ENCODE results near the gene ZNF775. TPM values are rescaled to one million over a fixed set of nuclear protein-coding genes. Genes with fewer than 3 reads are reported as not detected.

ZNF775 gene
- total RNA-seq, 2 experiments from 2014 or later: 4.4 to 5.1 TPM

DNA sequence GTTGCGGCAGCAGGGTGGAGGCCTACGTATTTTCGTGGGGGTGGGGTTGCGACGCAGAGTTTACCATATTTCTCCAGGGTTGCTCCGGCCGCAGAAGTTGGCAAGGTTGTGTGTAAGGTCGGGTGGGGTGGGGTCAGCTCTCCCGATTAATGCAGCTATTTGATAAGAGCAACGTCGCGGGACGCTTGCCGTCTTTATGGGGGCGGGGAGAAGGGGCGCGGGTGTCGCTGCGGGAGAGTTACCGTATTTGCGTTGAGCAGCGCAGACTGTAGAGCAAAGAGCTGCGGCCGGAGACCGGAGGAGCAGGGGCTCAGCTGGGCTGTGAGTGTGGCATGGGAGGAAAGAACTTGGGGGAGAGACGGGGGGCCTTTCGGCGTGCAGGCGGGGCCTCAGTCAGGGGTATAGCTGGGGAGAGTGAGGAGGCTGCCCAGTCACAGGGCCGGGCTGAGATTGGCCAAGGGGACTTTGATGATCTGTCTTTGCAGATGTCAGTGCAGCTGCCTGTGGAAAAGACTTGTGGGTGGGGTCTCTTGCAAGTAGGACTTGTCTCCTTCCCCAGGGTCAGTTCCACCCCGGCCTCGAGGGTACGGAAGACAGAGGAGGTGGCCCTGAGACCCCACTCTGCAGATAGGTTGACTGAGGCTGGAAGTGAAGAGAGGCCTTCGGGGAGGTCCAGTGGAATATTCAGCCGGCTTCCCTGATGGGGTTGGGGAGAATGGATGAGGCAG is 26.6 kb downstream of the ZNF775 start:
- ChIA-PET POLR2A (interaction anchor here (0.6 to 1.9 kb wide), 9 partner anchors 28 to 209 kb away, joined by 3 to 8 read pairs (median 4); no protein-coding TSS in a partner anchor), CTCF (interaction anchor here (0.6 to 1.1 kb wide), 5 partner anchors 8 to 350 kb away, joined by 3 to 4 read pairs (median 4); no protein-coding TSS in a partner anchor)

DNA sequence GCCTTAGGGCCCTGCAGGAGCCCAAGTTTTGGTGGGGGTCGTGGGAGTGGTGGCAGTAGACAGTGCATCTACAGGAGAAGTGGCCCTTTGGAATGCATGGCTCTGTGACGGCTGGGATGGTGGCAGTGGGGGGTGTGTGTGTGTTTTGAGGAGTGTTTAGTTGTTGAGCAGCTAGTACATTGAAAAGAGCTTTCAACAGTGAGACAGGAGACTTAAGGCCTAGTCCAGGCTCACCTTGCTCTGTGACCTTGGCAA is 27.1 kb downstream of the ZNF775 start:
- POLR2A ChIA-PET: interaction anchor here (1.0 to 1.9 kb wide), 4 partner anchors 28 to 48 kb away, joined by 3 to 8 read pairs (median 3); no protein-coding TSS in a partner anchor

DNA sequence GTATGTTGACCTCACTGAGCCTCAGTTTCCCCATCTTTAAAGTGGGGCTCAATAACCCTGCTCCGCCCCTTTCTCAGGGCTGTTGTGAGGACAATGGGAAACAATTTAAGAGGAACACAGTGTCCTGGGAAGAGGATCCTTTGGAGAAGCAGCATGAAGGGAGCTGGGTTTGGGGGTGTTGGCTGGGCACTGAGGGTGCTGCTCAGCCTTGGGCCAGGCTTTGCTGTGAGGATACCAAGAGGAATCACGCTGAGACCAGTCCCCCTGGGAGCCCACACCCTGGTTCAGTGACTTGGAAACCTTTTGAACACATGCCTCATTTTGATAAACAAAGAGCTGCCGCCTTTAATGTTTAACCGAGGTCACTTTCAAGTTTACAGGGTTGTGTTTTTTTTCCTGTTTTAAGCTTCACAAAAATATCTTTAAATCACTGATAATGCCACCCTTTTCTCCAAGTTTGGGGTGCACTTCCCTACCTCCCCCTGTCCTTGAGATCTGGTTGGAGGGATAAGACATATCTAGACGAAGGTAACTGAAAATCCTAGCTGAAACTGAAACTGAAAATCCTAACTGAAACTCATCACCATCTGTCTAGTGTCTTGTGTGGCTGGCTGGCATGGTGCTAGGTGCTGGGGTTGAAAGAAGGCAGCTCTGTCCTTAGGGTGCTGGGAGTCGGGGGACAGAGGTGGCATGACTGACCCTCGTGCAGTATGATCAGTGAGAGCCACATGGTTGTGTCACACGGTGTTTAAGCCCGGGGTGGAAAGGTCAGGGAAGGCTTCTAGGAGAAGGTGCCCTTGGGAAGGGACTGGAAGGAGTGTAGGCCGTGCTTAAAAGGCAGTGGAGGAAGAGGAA is 27.7 kb downstream of the ZNF775 start:
- ChIA-PET CTCF (interaction anchor here (1.1 to 1.4 kb wide), 4 partner anchors 13 to 349 kb away, joined by 3 to 8 read pairs (median 4); partner anchors contain the start of gene REPIN1), POLR2A (interaction anchor here (1.1 to 1.9 kb wide), 2 partner anchors 29 to 39 kb away, joined by 3 to 8 read pairs; no protein-coding TSS in a partner anchor)

More for the DNA sequence above, 27.1 kb downstream of the ZNF775 start:
- CTCF ChIA-PET: interaction anchor here (0.9 to 1.1 kb wide), 2 partner anchors 15 to 349 kb away, joined by 4 read pairs; no protein-coding TSS in a partner anchor

DNA sequence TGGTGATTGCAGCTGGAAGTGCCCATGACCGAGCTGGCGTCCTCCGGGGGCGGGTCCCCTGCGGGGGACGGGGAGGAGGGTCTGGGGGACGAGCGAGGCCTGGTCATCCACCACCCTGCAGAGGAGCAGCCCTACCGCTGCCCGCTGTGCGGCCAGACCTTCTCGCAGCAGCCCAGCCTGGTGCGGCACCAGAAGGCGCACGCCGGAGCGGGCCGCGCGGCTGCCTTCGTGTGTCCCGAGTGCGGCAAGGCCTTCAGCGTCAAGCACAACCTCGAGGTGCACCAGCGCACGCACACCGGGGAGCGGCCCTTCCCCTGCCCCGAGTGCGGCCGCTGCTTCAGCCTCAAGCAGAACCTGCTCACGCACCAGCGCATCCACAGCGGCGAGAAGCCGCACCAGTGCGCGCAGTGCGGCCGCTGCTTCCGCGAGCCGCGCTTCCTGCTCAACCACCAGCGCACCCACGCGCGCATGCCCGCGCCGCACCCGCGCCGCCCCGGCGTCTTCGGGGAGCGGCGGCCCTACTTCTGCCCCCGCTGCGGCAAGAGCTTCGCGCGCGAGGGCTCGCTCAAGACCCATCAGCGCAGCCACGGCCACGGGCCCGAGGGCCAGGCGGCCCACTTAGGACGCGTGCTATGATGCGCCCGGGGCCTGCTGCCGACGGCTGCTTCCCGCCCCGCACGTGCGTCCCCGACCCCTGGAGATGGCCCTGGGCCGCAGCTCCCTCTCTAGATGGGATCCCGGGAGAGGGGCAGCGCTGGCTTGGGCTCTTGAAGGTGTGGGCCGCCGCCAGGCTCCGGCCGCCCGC is 28.7 kb downstream of the ZNF775 start:
- ChIA-PET POLR2A (interaction anchor here (1.9 kb wide), 1 partner anchor 40 kb away, joined by 8 read pairs; no protein-coding TSS in a partner anchor), CTCF (interaction anchor here (1.1 to 1.4 kb wide), 4 partner anchors 12 to 53 kb away, joined by 3 to 8 read pairs (median 4); partner anchors contain the start of gene REPIN1)

DNA sequence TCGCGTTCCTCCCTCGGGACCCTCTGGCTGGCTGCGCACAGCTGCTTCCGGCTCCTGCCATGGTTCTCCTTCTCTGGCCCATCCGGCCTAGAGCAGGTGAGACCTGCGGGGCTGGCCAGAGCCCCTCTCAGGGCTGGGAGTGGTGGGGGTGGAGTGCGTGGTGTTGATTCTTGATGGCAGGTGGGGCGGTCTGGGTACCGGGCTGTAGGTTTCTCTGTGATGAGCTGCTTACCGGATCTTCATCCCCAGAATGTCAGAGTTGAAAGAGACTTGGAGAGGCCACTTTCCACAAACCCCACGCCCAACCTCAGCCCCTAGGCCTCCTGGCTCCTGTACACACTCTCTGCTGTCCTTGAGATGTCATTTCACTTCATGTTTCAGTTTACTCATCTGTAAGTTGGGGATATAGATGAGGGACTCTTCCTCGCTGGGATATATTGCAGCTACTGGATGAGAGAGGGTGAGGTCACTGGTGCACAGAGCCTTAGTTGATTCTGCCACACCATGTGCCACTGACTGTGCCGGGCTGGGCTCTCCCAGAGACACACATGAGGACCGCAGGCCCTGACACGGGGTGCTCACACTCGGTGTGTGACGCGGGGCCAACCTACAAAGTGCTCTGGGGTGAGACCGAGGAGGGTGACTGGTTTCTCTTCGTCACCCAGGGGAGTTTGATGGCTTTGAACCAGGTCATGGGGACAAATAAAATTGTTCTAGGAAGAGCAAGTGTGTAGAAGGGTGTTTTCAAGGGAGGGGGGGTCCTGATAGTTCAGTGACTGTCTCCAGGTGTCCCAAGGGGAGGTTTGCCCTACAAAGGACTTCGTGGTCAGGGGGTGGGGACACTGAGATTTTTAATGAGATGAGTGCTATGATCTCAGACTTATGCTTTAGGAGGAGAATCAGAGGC is 29.5 kb downstream of the ZNF775 start:
- CTCF ChIA-PET: interaction anchor here (1.4 kb wide), 1 partner anchor 53 kb away, joined by 3 read pairs; no protein-coding TSS in a partner anchor
- POLR2A ChIA-PET: no interaction called here

DNA sequence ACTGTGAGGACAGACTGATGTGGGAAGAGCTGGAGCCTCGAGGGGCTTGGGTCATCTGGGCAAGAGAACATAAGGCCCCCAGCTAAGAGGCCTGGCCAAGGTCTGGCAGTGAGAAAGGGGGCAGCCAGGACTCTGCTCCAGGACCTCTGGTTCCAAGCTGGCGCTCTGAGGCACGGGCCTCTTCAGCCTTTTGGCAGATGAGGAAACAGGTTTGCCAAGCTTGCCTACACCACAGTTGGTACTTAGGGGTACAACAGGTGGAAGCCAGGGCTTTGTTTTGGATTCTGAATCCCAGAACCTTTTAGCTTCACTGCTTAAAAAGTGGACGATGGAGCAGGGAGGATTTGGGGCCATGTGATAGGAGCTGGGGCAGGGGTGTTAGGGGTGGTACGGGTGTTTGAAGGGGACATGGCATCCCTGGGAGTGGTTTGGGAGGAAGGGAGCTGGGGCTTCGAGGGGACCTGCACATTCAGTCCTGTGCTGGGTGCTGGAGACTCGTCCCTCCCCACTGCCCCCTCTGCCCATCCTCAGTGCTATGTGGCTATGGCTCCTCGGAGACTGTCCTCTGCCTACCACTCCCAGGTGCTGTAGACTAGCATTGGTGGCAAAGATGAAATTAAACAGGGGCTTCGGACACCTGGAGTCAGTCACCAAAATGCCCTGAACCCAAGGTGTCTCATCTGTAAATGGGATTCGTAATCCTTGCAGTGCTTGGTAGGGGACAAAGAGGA is 30.3 kb downstream of the ZNF775 start:
- POLR2A ChIA-PET: no interaction called here
- CTCF ChIA-PET: interaction anchor here (1.4 kb wide), 1 partner anchor 54 kb away, joined by 3 read pairs; no protein-coding TSS in a partner anchor

DNA sequence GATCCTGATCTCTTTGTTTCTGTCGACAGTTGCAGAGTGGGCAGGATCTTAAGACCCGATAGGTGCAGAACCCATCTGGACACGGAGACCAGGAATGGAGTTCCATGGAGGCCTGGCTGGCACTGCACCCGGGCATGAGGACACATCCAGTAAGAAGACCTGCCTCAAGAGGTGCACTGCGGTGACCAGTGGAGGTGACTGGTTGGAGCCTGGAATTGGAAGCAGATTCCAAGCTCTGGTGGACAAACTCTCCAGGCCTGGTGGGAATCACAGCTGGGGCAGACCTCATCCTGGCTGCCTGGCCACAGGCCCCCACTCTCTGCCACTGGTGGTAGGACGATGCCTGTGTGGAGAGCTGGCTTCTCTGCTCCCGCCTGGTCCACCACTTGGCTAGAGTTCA is 31.0 kb downstream of the ZNF775 start:
- ChIA-PET POLR2A (no interaction called here), CTCF (no interaction called here)

DNA sequence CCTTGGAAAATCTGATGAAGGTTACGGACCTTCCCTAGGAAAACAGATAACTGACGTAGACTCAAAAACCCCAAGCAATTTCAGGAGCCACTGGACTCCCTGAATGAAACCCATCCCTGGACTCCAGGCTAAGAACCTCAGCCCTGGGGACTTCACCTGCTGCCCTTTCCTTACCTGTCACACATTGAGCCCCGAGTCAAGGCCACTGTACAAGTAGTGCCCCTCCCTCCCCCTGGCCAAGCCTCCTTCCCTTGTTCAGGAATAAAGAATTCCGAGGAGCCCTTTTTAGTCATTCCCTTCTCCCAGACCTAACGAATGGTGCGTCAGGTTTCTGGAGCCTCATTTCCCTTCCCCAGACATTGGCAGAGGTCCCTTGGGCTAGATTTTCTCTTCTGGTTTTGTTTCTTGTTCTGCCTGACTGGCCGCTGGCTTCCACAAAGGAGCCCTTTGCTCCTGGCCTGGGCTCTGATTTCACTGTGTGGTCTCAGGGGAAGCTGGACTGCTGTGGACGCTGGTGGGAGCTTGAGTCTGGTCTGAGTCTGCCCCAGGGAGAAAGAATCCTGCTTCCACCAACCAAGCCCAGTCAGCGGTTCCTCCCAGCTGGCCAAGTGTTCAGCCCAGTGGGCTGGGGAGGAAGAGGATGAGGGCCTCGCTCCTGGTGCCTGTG is 31.7 kb downstream of the ZNF775 start:
- POLR2A ChIA-PET: no interaction called here
- CTCF ChIA-PET: interaction anchor here (0.6 kb wide), 1 partner anchor 1365 kb away, joined by 3 read pairs; no protein-coding TSS in a partner anchor

DNA sequence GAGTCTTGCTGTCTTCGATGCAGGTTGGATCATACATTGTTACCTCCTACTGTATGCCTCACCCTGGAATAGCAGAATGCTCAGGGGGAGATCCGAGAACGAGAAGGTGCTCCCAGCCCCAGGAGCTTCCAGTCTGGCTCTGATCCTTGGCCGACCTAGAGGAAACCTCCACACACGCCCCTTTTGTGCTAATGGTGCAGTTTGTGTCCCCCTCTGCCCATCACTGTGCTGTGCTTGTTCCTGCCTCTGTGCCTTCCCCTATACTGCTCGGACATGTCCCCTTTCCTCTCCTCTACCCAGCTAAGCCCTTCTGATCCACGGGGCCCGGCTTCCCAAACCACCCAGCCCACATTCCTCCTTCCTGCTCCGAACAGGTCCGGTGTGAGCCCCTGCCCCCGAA is 32.5 kb downstream of the ZNF775 start:
- ChIA-PET POLR2A (no interaction called here), CTCF (no interaction called here)

DNA sequence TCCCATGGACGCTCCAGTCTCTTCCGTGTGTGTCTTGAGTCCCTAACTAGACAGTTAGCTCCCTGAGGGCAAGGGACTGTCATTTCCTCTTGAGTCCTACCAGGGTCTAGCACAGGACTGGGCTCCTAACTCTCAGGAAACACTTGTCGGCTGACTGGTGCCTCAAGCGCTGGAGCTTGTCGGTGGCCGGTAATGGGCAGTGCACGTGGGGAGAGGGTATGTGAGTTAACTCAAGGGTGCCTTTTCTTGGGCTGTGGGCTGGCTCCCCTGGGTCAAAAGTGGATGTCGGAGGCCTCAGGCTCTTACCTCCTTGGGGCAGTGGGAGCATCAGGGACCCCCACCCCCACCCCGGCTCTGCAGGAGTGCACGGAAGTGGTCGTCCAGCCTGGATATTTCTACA is 32.9 kb downstream of the ZNF775 start:
- CTCF ChIA-PET: no interaction called here
- POLR2A ChIA-PET: no interaction called here

DNA sequence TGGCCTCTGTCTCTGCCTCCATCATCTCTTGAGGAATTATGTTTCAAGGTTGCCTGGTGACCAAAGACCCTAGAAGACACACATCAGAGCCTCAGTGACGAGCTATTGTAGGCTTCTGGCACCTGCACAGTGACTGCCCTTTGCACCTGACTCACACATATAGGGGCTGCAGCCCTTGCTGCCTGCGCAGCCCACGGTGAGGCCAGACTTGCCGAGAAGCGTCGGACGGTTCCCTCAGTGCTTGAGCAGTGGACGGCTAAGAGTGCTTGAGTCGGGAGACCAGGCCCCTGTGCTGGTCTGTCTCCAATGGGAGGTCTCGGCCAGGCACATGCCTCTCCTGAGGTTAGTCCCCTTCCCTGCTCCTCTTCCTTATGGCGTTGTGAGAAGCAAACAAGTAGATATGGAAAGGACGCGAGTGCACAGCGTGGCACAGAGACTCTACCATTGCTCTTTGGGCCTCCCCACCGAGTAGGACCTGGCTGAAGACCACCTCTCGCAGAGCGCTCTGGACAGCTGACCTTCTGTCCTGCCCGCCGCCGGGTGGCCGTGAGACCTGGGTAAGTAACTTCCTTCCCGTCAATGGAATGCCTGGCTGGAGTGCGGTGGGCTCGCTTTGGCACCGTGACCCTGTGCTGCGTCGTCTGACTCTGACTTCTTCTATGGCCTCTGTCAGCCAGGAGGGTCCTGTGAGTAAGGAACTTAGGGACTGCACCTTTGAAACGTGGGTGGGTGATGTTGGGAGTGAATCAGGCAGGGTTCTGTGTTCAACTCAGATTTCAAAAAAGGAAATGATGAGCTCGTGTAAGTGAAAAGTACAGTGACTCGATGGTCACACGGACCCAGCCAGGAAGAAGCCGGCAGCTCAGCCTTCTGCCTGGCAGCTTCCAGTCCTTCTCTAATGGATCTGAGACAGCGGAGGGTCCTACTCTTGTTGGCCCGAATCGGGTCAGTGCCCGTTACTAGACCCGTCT is 33.7 kb downstream of the ZNF775 start:
- POLR2A ChIA-PET: no interaction called here
- CTCF ChIA-PET: no interaction called here

DNA sequence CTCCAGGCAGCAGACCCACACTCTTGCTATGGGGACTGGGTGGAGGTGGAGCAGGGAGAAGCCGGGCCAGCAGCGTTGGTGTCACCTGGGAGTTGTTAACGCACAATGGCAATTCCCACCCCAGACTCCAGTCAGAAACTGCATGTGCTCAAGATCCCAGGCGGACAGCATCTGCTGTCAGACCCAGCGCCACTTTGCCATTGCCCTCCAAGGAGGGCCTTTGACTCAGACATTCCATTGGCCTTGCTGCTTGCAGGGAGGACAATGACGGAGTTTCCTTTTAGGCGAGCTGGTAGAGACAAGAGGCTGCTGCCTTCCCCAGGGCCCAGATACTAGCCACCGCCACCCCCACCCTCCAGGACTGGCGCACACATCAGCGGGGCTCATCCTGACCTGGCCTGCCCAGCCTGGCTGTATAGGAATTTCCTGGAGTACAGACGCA is 34.5 kb downstream of the ZNF775 start:
- POLR2A ChIA-PET: no interaction called here
- CTCF ChIA-PET: interaction anchor here (0.6 kb wide), 1 partner anchor 8 kb away, joined by 3 read pairs; a partner anchor contains a TSS

DNA sequence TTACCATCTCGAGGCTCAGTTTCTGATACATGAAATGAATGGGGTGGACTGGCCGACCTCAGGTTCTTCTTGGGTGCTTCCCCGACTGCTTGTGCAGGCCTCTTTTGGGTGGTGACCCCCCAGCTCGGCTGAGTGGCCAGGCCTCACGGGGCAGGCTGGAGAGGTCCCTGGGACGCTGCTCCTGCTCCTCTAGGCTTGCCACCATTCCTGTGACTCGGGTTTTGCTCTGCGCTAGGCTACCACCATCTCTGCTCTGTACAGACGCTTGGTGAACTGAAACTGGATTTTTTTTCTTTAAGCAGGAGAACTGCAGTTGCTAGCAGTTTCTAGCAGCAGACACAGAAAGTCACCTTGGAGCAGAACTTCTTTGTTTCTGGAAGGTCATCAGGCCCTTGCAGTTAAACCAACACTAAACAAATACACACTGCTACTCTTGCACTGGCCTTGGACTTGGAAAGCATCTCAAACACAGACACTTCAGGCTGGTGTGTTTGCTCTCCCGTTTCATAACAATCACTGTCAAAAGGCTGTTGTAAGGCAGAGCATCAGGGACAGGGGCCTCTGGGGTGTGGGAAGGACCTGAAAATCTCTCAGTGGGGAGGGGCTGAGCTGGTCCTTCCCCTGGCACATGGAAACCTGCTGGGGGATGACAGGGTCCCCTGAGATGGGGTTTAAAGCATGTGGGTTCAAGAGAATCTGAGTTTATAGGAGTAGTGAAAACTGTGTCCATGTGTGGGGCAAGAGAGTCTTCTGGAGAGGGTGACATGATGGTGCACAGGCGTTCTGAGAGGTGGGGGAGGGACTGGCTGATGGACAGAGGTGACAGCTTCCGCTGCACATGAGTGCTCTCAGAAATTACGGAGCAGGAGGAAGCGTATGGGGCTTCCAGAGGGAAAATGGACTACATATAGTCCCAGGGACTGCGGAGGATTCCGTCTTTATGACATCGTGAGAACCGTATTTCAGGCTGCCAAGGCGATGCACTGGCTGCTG is 36.3 kb downstream of the ZNF775 start:
- CTCF ChIA-PET: no interaction called here
- POLR2A ChIA-PET: no interaction called here

DNA sequence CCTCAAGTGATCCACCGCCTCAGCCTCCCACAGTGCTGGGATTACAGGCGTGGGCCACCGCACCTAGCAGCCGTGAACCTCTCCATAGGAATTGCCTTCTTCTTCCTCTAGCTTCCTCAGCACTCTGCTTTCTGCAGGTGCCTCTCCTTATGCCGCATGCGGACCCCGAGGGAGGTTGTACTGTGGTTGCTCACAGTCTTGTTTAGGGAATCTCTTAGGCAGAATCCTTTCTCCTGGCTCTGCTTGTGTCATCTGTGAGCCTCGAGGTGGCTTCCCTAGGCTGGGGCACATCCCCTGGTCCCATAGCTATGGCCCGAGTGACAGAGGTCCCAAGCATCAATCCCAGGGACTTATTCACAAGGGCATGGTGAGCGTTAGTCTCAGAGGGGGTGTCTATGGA is 38.1 kb downstream of the ZNF775 start:
- ChIA-PET CTCF (interaction anchor here (0.6 to 1.0 kb wide), 2 partner anchors 12 to 62 kb away, joined by 4 read pairs; a partner anchor contains a TSS), POLR2A (no interaction called here)

DNA sequence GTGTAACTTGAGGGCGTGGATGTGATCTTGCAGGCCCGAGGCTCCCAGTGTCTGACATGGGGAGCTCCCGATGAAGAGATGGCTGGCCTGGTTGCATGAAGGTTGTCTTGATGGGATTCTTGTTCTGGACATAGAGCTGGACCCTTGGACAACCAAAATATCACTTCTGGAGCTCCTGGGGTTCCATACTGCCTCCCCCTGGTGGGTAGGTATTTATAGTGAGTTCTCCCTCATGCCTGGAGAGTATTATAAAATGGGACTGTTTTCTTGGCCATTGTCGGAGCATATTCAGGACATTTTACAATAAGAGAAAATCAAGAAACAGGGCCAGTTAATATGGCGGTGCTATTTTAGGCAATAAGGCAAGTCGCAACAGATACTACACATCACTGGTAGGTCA is 38.7 kb downstream of the ZNF775 start:
- ChIA-PET CTCF (interaction anchor here (0.6 to 1.0 kb wide), 2 partner anchors 12 to 63 kb away, joined by 4 read pairs; a partner anchor contains a TSS), POLR2A (no interaction called here)
